DND-41 (cell line): ENCODE results near the gene FBXO24.
A peak's percentile ranks its signal among the peaks of the same experiment; 100 is the strongest.

Experiments
- ATAC-seq: fragments of 200-7000 bp; cut with Tn5 transposase; 3 replicates; pipeline ENCODE4 v1.9.1; 2021; ENCODE audit warnings: low read depth; ENCODE audit not compliant: insufficient read depth
- DNase-seq: peaks from one replicate; pipeline ENCODE4 v3.0.0-alpha.2; 2020
- H2AFZ ChIP-seq: 2 replicates; pipeline ENCODE4 v1.6.0; 2012; ENCODE audit warnings: low read depth, low read length
- H3K27ac ChIP-seq: 2 replicates; pipeline ENCODE4 v1.5.1; 2012; ENCODE audit warnings: low read length, inconsistent platforms
- H3K27me3 ChIP-seq: fragments of 200-600 bp; sonication (generic); 2 replicates; pipeline ENCODE4 v1.6.0; 2012; ENCODE audit warnings: low read length, mild to moderate bottlenecking, inconsistent platforms; ENCODE audit not compliant: insufficient read depth, poor library complexity
- H3K36me3 ChIP-seq: 2 replicates; pipeline ENCODE4 v1.5.1; 2012; ENCODE audit warnings: low read length, inconsistent platforms; ENCODE audit not compliant: insufficient read depth
- H3K4me1 ChIP-seq: 2 replicates; pipeline ENCODE4 v1.5.1; 2012; ENCODE audit warnings: mild to moderate bottlenecking, low read length; ENCODE audit not compliant: insufficient read depth
- H3K4me2 ChIP-seq: 2 replicates; pipeline ENCODE4 v1.6.0; 2012; ENCODE audit warnings: mild to moderate bottlenecking, moderate library complexity, low read length, inconsistent platforms; ENCODE audit not compliant: insufficient read depth
- H3K4me3 ChIP-seq, 2 experiments: fragments of 200-600 bp in 1 of 2; shearing (Covaris generic) in 1 of 2; 2 replicates each; pipeline ENCODE4 v1.5.1; 2012 to 2016; ENCODE audit warnings: inconsistent platforms in 2 of 2, low read length in 2 of 2, mild to moderate bottlenecking in 2 of 2, low read depth in 1 of 2, moderate library complexity in 1 of 2
- H3K79me2 ChIP-seq: 2 replicates; pipeline ENCODE4 v1.6.0; 2012; ENCODE audit warnings: low read length, inconsistent platforms; ENCODE audit not compliant: insufficient read depth
- H3K9ac ChIP-seq: 2 replicates; pipeline ENCODE4 v1.6.0; 2012; ENCODE audit warnings: low read depth, mild to moderate bottlenecking, inconsistent platforms, low read length, moderate library complexity
- H3K9me3 ChIP-seq: 2 replicates; pipeline ENCODE4 v1.5.1; 2012; ENCODE audit warnings: low read length, moderate library complexity, mild to moderate bottlenecking, inconsistent platforms; ENCODE audit not compliant: insufficient read depth, severe bottlenecking
- H4K20me1 ChIP-seq: 2 replicates; pipeline ENCODE4 v1.6.0; 2012; ENCODE audit warnings: low read length; ENCODE audit not compliant: insufficient read depth
- CTCF ChIP-seq: IDR thresholded peaks from 2 replicates; pipeline ENCODE4 v1.5.1; 2012; ENCODE audit warnings: borderline replicate concordance, low read length, moderate library complexity, mild to moderate bottlenecking; ENCODE audit not compliant: poor library complexity, severe bottlenecking; ENCODE audit errors: extremely low read depth
- EZH2 ChIP-seq: IDR thresholded peaks from 3 replicates; pipeline ENCODE4 v1.6.1; 2012; ENCODE audit warnings: borderline replicate concordance, low read depth, mild to moderate bottlenecking, moderate library complexity, low read length, inconsistent platforms; ENCODE audit not compliant: severe bottlenecking

FBXO24 gene

GRCh38 chr7:100585511-100586265, 440 bp upstream of the FBXO24 start, which contains the start of gene LRCH4:
Gene LRCH4, minus strand, starts transcription at chr7:100586129. Its CDS starts 29 bp downstream, at chr7:100586100.
- no peak for TF ChIP-seq CTCF
- no peak for TF ChIP-seq EZH2
- peak within 1 kb of the TSS; percentile 94 for H3K27ac ChIP-seq
- H3K27me3 ChIP-seq, result no peaks in the 10 kb centered on the region
- H3K4me1 ChIP-seq, result peaks cover 41% of the 10 kb centered on the region
- H3K36me3 ChIP-seq, result peaks cover 31% of the 10 kb centered on the region
- H2AFZ ChIP-seq, result peak within 1 kb of the TSS; percentile 85
- peaks cover 49% of the 10 kb centered on the region for H3K79me2 ChIP-seq
- H3K4me2 ChIP-seq, result peak within 1 kb of the TSS; percentile 89
- peak within 1 kb of the TSS; percentile 93 for H3K9ac ChIP-seq
- no peak for ATAC-seq
- H3K9me3 ChIP-seq, result no peaks in the 10 kb centered on the region
- peaks cover 45% of the 10 kb centered on the region for H4K20me1 ChIP-seq
- peak within 1 kb of the TSS; percentile 82 to 90 for H3K4me3 ChIP-seq
- DNase-seq, result no peak

- H4K20me1 ChIP-seq, result peaks cover 20% of the 10 kb centered on the region
- peaks cover 25% of the 10 kb centered on the region for H3K4me1 ChIP-seq
- H3K9ac ChIP-seq, result no peak overlapping the region
- no peak overlapping the region for H3K4me2 ChIP-seq
- no peak for TF ChIP-seq EZH2
- peak; percentile 52 for TF ChIP-seq CTCF
- H2AFZ ChIP-seq, result no peak overlapping the region
- no peak overlapping the region for H3K4me3 ChIP-seq
- H3K9me3 ChIP-seq, result no peaks in the 10 kb centered on the region
- DNase-seq (no peak), ATAC-seq (no peak)
- H3K79me2 ChIP-seq, result peaks cover 24% of the 10 kb centered on the region
- 0 out of 2 replicates have a peak, but pooled peaks cover 6% of the 10 kb centered on the region for H3K36me3 ChIP-seq
- H3K27me3 ChIP-seq, result no peaks in the 10 kb centered on the region
- H3K27ac ChIP-seq, result no peak overlapping the region
Measured at GRCh38 chr7:100588438-100588837, 2.3 kb downstream of the FBXO24 start.

GRCh38 chr7:100589341-100589947, 3.3 kb downstream of the FBXO24 start:
- no peaks in the 10 kb centered on the region for H3K27me3 ChIP-seq
- no peak for TF ChIP-seq EZH2
- no peak for TF ChIP-seq CTCF
- H3K9ac ChIP-seq, result no peak overlapping the region
- H3K27ac ChIP-seq, result no peak overlapping the region
- 0 out of 2 replicates have a peak, but pooled peaks cover 5% of the 10 kb centered on the region for H3K36me3 ChIP-seq
- peaks cover 15% of the 10 kb centered on the region for H3K79me2 ChIP-seq
- H3K4me1 ChIP-seq, result peaks cover 16% of the 10 kb centered on the region
- no peak overlapping the region for H3K4me2 ChIP-seq
- H3K4me3 ChIP-seq, result no peak overlapping the region
- no peak for DNase-seq
- no peak overlapping the region for H2AFZ ChIP-seq
- peaks cover 12% of the 10 kb centered on the region for H4K20me1 ChIP-seq
- no peaks in the 10 kb centered on the region for H3K9me3 ChIP-seq
- no peak for ATAC-seq
